Neural progenitor cell (in vitro differentiated cells): ENCODE measurements around the gene KIF18A. TPM values are rescaled to one million over a fixed set of nuclear protein-coding genes. Genes with fewer than 3 reads are reported as not detected.

ENCODE experiments used
- DNase-seq: peaks from one replicate; pipeline ENCODE4 v3.0.0-alpha.2; 2016; ENCODE audit warnings: low spot score
- H2AFZ ChIP-seq: fragments of 200-600 bp; sonication (generic); replicated peaks from 2 replicates; pipeline ENCODE4 v1.6.1; 2016; ENCODE audit warnings: antibody characterized with exemption
- H3F3A ChIP-seq: fragments of 200-600 bp; sonication (generic); 2 replicates; pipeline ENCODE4 v1.6.1; 2016; ENCODE audit warnings: antibody characterized with exemption, low read depth
- H3K27ac ChIP-seq: fragments of 200-600 bp; sonication (generic); 2 replicates; pipeline ENCODE4 v1.5.1; 2016; ENCODE audit warnings: mild to moderate bottlenecking
- H3K27me3 ChIP-seq: fragments of 200-600 bp; sonication (generic); 2 replicates; pipeline ENCODE4 v1.6.1; 2016; ENCODE audit warnings: mild to moderate bottlenecking, moderate library complexity
- H3K36me3 ChIP-seq: fragments of 200-600 bp; sonication (generic); 2 replicates; pipeline ENCODE4 v1.5.1; 2016
- H3K4me1 ChIP-seq: fragments of 200-600 bp; sonication (generic); 2 replicates; pipeline ENCODE4 v1.6.1; 2016; ENCODE audit warnings: mixed run types
- H3K4me2 ChIP-seq: fragments of 200-600 bp; sonication (generic); 2 replicates; pipeline ENCODE4 v1.6.1; 2016
- H3K4me3 ChIP-seq: fragments of 200-600 bp; sonication (generic); 2 replicates; pipeline ENCODE4 v1.5.1; 2016
- H3K79me2 ChIP-seq: fragments of 200-600 bp; sonication (generic); 2 replicates; pipeline ENCODE4 v1.6.1; 2016; ENCODE audit warnings: low read depth
- H3K9ac ChIP-seq: fragments of 200-600 bp; sonication (generic); 2 replicates; pipeline ENCODE4 v1.6.1; 2016
- H3K9me3 ChIP-seq: fragments of 200-600 bp; sonication (generic); 2 replicates; pipeline ENCODE4 v1.5.1; 2016; ENCODE audit warnings: low read depth
- H4K20me1 ChIP-seq: fragments of 200-600 bp; sonication (generic); 2 replicates; pipeline ENCODE4 v1.6.1; 2016; ENCODE audit warnings: low read depth
- H3K27ac Mint-ChIP-seq: 3 replicates; pipeline ENCODE4 v1.8.0; 2021; ENCODE audit warnings: mixed read lengths
- H3K27me3 Mint-ChIP-seq: 2 replicates; pipeline ENCODE4 v1.8.0; 2022; ENCODE audit warnings: low read depth, mild to moderate bottlenecking, inconsistent platforms, moderate library complexity, mixed read lengths; ENCODE audit not compliant: insufficient read depth
- H3K36me3 Mint-ChIP-seq: 3 replicates; pipeline ENCODE4 v1.8.0; 2021; ENCODE audit warnings: mixed read lengths
- H3K4me1 Mint-ChIP-seq: 3 replicates; pipeline ENCODE4 v1.8.0; 2021; ENCODE audit warnings: mixed read lengths
- H3K4me3 Mint-ChIP-seq: 3 replicates; pipeline ENCODE4 v1.8.0; 2021; ENCODE audit warnings: mild to moderate bottlenecking, moderate library complexity, mixed read lengths
- H3K9me3 Mint-ChIP-seq: 3 replicates; pipeline ENCODE4 v1.8.0; 2020; ENCODE audit warnings: mixed read lengths
- CTCF ChIP-seq: fragments of 200-600 bp; sonication (generic); IDR thresholded peaks from 2 replicates; pipeline ENCODE4 v1.5.1; 2017; ENCODE audit warnings: antibody characterized with exemption, mild to moderate bottlenecking
- EZH2 ChIP-seq: fragments of 200-600 bp; sonication (generic); IDR thresholded peaks from 2 replicates; pipeline ENCODE4 v1.6.1; 2017; ENCODE audit warnings: antibody characterized with exemption, mild to moderate bottlenecking, moderate library complexity
- EZH2phosphoT487 ChIP-seq: fragments of 200-600 bp; sonication (generic); IDR thresholded peaks from 2 replicates; pipeline ENCODE4 v1.6.1; 2017; ENCODE audit warnings: antibody characterized with exemption
- total RNA-seq: library from RNA; depleted of rRNA; stranded (reverse); fragments of >200 nt; gene quantifications from 2 replicates; pipeline ENCODE4 v1.2.3, GENCODE V29; 2015; ENCODE audit warnings: low replicate concordance

The KIF18A gene
- total RNA-seq, 1 donor from 2014 or later = 84.5 TPM

- H3F3A ChIP-seq = peaks cover 24% of the 10 kb centered on the region
- H2AFZ ChIP-seq = peak overlapping the region; percentile 94
- Mint-ChIP-seq H3K27ac (peak overlapping the region; percentile 46), H3K9me3 (no peaks in the 10 kb centered on the region), H3K36me3 (peaks cover 8% of the 10 kb centered on the region), H3K4me3 (peak overlapping the region; percentile 99), H3K27me3 (peaks cover 6% of the 10 kb centered on the region), H3K4me1 (peaks cover 35% of the 10 kb centered on the region)
- TF ChIP-seq EZH2 = no peak
- no peak for TF ChIP-seq CTCF
- no peak for TF ChIP-seq EZH2phosphoT487
- H3K27me3 ChIP-seq = no peaks in the 10 kb centered on the region
- peak overlapping the region; percentile 96 for H3K4me3 ChIP-seq
- no peaks in the 10 kb centered on the region for H3K36me3 ChIP-seq
- H3K9ac ChIP-seq = peak overlapping the region; percentile 86
- peak overlapping the region; percentile 85 for H3K4me2 ChIP-seq
- H3K27ac ChIP-seq = no peak overlapping the region
- peaks cover 75% of the 10 kb centered on the region for H3K79me2 ChIP-seq
- no peaks in the 10 kb centered on the region for H3K9me3 ChIP-seq
- no peaks in the 10 kb centered on the region for H4K20me1 ChIP-seq
- H3K4me1 ChIP-seq = peaks cover 23% of the 10 kb centered on the region
- no peak for DNase-seq
These were observed 2.9 kb upstream of the KIF18A start for GRCh38 chr11:28110821-28111200.

DNA sequence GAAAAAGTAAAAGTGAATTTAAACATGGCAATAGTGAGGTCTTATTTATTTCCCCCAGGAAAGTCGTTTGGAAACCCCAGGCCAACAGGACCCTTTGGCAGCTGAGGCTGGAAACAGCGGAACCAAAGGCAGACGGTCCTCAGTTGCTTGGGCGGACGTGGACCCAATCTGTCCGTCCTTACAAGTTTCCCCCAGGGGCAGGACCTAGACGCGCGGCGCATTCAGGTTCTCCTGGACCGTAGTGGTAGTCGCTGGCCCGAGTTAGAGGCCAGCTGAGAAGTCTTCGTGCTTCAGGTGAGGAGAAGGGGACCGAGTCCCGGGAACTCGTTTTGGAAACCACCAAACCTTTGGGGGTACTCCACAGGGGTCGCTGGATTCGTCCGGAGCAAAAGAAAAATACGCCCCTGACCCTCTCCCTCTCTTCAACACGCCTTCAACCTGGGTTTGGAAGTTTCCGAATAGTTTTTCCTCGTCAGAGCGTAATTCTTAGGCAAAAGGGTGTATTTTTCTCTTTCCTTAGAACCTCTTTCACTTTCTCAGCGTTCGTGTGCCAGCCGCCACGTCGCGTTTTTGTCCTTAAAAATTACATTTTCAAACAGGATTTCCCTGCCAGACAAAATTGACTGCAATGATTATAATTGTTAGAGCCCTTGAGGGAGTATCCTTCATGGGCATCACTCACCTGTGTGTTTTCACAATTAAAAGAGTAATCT, 2.3 kb upstream of the KIF18A start:
- peak overlapping the region; percentile 68 for H3K27ac ChIP-seq
- H3K4me1 ChIP-seq = peaks cover 29% of the 10 kb centered on the region
- H3K79me2 ChIP-seq = peaks cover 80% of the 10 kb centered on the region
- H3K27me3 ChIP-seq = no peaks in the 10 kb centered on the region
- peak overlapping the region; percentile 96 for H3K4me3 ChIP-seq
- Mint-ChIP-seq H3K36me3 (peaks cover 8% of the 10 kb centered on the region), H3K4me1 (peaks cover 40% of the 10 kb centered on the region), H3K9me3 (no peaks in the 10 kb centered on the region), H3K4me3 (peak overlapping the region; percentile 99), H3K27me3 (peaks cover 6% of the 10 kb centered on the region), H3K27ac (peak overlapping the region; percentile 46)
- peak overlapping the region; percentile 85 for H3K4me2 ChIP-seq
- H2AFZ ChIP-seq = peak overlapping the region; percentile 94
- peak; percentile 40 for TF ChIP-seq EZH2
- no peak for TF ChIP-seq EZH2phosphoT487
- peak overlapping the region; percentile 86 for H3K9ac ChIP-seq
- H3F3A ChIP-seq = peaks cover 24% of the 10 kb centered on the region
- no peaks in the 10 kb centered on the region for H3K9me3 ChIP-seq
- H4K20me1 ChIP-seq = peaks cover 5% of the 10 kb centered on the region
- DNase-seq = peak; percentile 79
- H3K36me3 ChIP-seq = no peaks in the 10 kb centered on the region

- Histone ChIP-seq H3K27ac (no peak overlapping the region), H2AFZ (no peak overlapping the region), H3K9ac (peak overlapping the region; percentile 54), H3F3A (peaks cover 24% of the 10 kb centered on the region), H3K4me1 (peaks cover 36% of the 10 kb centered on the region), H3K9me3 (no peaks in the 10 kb centered on the region), H3K27me3 (no peaks in the 10 kb centered on the region), H4K20me1 (peaks cover 17% of the 10 kb centered on the region), H3K36me3 (no peaks in the 10 kb centered on the region), H3K79me2 (peaks cover 92% of the 10 kb centered on the region), H3K4me2 (peak overlapping the region; percentile 85), H3K4me3 (peak overlapping the region; percentile 96)
- Mint-ChIP-seq H3K27me3 (peaks cover 6% of the 10 kb centered on the region), H3K36me3 (peaks cover 8% of the 10 kb centered on the region), H3K27ac (peak overlapping the region; percentile 70), H3K4me1 (peaks cover 46% of the 10 kb centered on the region), H3K4me3 (peak overlapping the region; percentile 99), H3K9me3 (no peaks in the 10 kb centered on the region)
- TF ChIP-seq CTCF = no peak
- DNase-seq = no peak
These were observed 1.0 kb upstream of the KIF18A start for GRCh38 chr11:28108958-28109357.

DNA sequence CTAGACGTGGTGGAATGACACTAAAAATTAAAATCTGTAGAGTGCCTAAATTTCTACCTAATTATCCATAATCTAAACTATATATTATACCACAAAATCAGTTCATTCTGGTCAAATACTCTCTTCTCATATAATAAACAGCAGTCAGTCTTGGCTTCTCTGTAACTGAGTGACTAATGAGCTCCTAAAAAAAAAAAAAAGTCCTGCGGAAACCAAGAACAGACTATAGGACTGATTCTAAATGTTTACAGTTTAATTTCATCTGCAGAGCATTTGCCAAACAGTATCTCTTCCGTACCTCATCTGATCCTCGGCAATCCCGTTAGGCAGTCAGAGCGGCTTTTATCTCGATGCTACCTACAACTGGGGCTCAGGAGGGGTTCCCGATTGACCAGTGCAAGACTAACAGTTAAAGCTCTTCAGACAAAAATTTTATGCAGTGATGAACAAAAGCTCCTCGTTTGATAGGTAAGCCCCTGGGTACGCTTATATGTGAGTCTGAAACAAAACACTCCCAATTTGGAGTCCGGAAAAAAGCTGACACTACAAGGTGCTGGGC, 686 bp downstream of the KIF18A start:
- Histone ChIP-seq H3F3A (peaks cover 24% of the 10 kb centered on the region), H3K27ac (peak overlapping the region; percentile 66), H3K9me3 (no peaks in the 10 kb centered on the region), H3K27me3 (no peaks in the 10 kb centered on the region), H4K20me1 (peaks cover 31% of the 10 kb centered on the region), H3K4me1 (peaks cover 47% of the 10 kb centered on the region), H3K36me3 (no peaks in the 10 kb centered on the region), H3K79me2 (peaks cover 94% of the 10 kb centered on the region), H3K4me3 (peak overlapping the region; percentile 96), H3K4me2 (peak overlapping the region; percentile 78), H3K9ac (peak overlapping the region; percentile 64), H2AFZ (peak overlapping the region; percentile 39)
- no peak for TF ChIP-seq CTCF
- no peak for TF ChIP-seq EZH2
- TF ChIP-seq EZH2phosphoT487 = no peak
- peaks cover 6% of the 10 kb centered on the region for H3K27me3 Mint-ChIP-seq
- peak overlapping the region; percentile 100 for H3K27ac Mint-ChIP-seq
- peak; percentile 59 for DNase-seq
- H3K4me3 Mint-ChIP-seq = peak overlapping the region; percentile 99
- H3K4me1 Mint-ChIP-seq = peaks cover 46% of the 10 kb centered on the region
- H3K9me3 Mint-ChIP-seq = no peaks in the 10 kb centered on the region
- peaks cover 8% of the 10 kb centered on the region for H3K36me3 Mint-ChIP-seq
